Lung microvascular endothelial cell (primary cell): ENCODE measurements around the gene PHF24. TPM values are rescaled to one million over a fixed set of nuclear protein-coding genes. Genes with fewer than 3 reads are reported as not detected.
"Not testable (repeated sequence)": the region's sequence is repeated elsewhere in the genome, so short reads cannot be mapped to it uniquely, and the experiment has no call there.

Experiments used
- DNase-seq, 2 donors: peaks; one replicate each; pipeline versions ENCODE4 v3.0.0 to v3.0.0-alpha.2; 2010; ENCODE audit warnings: low read depth in 2 of 2
- total RNA-seq: library from RNA; depleted of rRNA; stranded (reverse); fragments of >200 nt; gene quantifications from 2 replicates; pipeline ENCODE4 v1.2.1, GENCODE V29; 2014

Gene PHF24
- not detected in 2 replicates for total RNA-seq

DNA sequence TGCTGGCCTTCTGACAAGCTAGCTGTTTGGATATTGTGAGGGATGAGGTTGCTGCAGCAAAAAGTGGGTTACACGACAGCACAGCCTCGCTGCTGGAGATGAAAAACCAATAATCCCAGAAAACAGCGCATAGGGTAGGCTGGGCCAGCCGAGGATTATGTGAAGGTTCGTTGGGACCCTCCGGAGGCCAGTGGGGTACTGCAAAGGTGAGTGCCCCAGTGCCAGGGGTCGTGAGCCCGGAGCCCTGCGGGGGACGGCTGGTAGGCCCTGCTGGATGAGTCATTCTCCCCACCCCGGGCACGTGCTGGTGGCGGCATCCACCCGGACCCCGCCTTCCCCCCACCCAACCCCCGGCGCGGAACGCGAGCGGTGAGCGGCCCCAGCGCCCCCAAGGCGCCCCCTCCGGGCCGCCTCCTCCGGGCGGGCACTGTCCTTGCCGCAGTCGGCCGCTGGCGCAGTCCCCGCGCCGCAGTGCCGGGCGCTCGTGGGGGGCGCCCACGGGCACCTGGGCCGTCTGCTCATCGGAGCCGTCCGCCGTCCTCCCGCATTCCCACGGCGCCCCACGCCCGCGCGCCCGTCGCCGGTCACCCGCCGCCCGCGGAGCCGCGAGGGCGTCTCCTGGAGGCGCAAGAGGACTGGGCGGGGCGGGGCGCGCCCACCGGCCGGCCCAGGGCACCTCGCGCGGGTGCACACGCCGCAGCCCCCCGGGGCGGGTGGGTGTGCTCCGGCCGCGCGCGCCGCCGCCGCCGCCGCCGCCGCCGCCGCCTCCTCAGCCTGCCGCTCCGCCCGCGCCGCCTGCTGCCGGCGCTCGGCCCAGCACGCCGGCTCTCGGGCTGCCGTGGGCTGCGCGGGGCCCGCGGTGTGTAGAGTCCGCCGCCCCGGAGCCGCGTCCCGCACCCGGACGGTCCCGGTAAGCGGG lies at the start of gene PHF24:
Gene PHF24 (plus strand): TSS at position 794 of the 919 bp plus-strand sequence. CDS start 13,014 bp downstream, outside the sequence.
- DNase-seq, result peak; percentile 6 to 20

- DNase-seq, result no peak
Measured at GRCh38 chr9:34927061-34927460, 31.0 kb upstream of the PHF24 start.

DNA sequence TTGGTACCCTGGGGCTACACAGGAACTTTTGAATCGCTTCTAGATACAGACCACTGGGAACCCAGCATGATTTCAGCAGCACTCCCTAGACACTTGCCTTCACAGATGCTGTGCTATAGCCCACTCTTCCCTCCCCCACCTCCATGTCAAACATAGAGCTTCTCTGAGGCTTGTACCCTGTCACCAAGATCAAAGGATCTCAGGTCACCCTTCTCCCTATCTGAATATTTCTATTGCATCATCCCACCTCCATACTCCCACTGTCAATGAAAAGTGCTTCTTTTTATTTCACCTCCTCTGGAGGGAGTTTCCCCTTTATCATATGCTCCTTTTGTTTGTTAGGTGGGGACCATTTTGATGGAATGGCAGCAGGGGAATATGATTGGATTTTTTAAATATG lies 29.2 kb upstream of the PHF24 start:
- DNase-seq, result no peak

GRCh38 chr9:34929506-34930102 lies 28.5 kb upstream of the PHF24 start:
- peak; percentile 34 to 52 for DNase-seq

- DNase-seq, result not testable (repeated sequence)
Measured at GRCh38 chr9:34939989-34940388, 18.1 kb upstream of the PHF24 start.

GRCh38 chr9:34948451-34948850 lies 9.6 kb upstream of the PHF24 start:
- DNase-seq, result no peak

DNA sequence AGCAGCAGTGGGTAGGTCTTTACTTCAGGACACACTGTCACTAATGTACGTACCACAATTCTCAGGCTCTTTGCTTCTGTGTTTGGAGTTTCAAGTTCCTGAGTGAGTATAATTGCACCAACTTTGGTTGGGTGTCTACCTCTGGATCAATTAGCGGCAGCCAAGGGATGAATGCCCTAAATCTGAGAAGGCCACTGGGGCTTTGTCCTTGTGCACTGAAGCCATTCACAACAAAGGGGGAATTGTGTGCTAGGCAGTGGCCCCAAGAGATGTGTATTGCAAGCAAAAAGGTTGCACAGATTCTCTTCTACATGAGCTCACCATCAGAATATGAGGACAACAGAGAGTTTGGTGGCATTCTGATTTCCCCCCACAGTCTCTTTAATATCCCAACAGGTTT lies 3.9 kb upstream of the PHF24 start:
- no peak for DNase-seq

DNA sequence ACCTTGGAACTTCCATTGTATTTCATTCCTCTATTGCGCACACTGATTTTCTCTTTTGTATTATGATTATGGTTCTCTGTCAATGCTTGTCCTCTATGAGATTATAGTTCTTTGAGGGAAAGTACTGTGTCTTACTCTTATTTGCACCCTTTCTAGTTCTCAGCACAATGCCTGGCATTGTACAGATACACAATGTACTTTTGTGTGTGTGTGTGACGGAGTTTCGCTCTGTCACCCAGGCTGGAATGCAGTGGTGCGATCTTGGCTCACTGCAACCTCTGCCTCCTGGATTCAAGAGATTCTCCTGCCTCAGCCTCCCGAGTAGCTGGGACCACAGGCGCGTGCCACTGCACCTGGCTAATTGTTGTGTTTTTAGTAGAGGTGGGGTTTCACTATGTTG lies 2.0 kb upstream of the PHF24 start:
- DNase-seq, result not testable (repeated sequence)

GRCh38 chr9:34956648-34957047 lies 1.4 kb upstream of the PHF24 start:
- DNase-seq, result no peak

GRCh38 chr9:34958411-34958982 lies 412 bp downstream of the PHF24 start:
- DNase-seq, result no peak

- no peak for DNase-seq
Measured at GRCh38 chr9:34959461-34959860, 1.4 kb downstream of the PHF24 start.

DNA sequence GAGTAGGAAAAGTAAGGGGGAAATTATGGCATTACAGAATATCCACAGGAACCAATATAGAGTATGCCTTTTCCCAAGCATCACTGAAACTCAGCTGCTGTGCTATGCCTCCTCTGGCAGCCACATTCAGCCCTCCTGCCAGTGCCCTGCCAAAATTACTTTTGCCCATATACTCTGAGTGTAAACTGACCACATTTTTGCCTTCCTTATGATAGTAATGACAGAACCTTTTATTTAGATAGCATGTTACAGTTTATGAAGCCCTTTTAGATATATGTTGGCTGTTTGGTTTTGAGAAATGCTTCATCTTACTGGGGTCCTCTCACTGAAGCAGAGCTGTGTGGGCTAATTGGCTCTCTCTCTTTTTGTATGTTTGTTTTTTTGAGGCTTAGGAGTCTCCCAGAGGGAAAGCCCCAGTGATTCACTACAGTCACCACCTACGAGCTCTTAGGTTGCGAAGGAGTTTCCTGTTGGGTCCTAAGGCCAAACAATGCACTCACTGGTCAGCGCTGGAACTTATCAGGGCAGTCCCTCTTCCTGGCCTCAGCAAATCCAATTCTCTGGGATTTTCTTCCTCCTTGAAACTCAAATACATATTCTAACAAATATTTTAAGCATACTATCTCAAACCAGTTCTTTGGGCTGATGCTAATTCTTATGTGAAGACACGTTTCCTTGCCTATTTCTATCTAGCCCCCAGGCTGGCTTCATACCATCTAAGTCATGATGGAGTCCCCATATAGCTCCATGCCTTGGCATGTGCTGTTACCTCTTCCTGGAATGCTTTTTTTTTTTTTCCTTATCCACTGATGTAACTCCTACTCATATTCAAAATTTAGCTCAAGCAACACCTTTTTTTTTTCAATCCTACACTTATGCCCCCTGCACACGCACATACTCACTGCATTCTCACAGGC lies 3.7 kb downstream of the PHF24 start:
- peak in 1 of 2 donors; percentile 62 for DNase-seq

- no peak for DNase-seq
Measured at GRCh38 chr9:34962546-34962945, 4.5 kb downstream of the PHF24 start.

GRCh38 chr9:34963552-34963951 lies 5.5 kb downstream of the PHF24 start:
- no peak for DNase-seq

DNA sequence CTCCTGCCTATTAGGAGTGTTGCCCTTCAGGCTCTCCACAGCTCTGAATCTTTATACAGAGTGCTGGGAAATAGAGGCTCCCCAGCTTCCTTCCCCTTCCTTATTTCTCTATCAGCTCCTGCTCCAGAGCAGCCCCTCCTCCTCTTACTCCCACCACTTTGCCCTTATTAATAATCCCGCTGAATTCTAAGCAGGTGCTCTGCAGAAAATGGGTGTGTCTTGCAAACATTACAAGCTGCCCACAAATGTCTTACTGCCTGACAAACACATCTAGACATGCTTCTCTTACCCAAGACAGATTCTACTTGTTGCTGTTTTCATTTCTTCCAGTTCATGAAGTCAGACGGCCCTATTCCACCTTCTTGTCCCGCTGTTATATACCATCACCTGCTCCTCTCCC lies 6.4 kb downstream of the PHF24 start:
- DNase-seq, result no peak

DNA sequence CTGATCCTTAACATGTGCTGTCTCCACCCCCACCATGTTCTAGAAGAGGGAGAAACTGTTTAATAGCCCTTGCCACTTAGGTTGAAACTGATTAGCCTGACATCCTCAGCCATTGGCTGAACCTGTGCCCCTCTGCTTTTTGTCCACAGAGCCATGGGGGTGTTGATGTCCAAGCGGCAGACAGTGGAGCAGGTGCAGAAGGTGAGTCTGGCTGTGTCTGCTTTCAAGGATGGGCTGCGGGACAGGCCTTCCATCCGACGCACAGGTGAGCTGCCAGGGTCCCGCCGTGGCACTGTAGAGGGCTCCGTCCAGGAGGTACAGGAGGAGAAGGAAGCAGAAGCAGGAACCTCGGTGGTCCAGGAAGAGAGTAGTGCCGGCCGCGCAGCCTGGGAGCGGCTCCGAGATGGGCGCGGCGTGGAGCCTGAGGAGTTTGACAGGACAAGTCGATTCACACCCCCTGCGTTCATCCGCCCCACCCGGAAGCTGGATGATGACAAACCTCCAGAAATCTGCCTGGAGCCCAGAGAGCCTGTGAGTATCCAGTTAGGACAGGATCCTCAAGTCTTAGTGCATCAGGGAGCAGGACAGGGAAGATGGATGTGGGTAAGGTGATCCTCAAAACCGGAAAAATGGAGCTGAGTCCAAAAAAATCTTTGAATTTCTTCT lies 13.2 kb downstream of the PHF24 start:
- no peak for DNase-seq

GRCh38 chr9:34974664-34975063 lies 16.6 kb downstream of the PHF24 start:
- DNase-seq, result no peak

GRCh38 chr9:34976441-34976840 lies 18.4 kb downstream of the PHF24 start:
- DNase-seq, result no peak

- DNase-seq, result no peak
Measured at GRCh38 chr9:34976992-34977391, 18.9 kb downstream of the PHF24 start.

DNA sequence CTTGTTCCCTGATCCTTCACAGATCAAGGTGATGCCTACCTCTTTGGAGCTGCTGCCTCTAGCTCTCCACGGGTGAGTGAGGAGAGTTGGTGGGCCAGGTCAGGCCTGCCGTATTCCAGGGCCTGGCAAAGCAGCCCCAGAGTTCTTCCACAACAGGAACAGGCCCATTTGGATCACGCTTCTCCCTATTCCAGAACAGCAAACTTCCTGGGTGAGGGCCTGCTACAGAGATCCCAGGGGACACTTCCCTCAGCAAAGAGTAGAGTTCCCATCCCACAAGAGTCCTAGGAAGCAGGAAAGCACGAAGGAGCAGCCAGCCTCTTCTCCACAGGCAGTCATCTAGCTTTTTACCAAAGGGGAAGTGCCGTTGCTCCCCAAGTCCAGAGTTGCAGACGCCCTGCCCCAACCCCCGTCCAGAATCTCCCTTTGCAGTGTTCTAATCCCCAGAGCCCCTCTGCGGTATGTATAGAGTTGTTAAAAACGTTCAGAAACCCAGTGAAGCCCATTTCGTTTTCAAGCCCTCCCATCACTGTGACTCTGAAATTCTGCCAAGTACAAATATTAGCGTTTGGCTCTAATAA lies 22.2 kb downstream of the PHF24 start:
- no peak for DNase-seq

DNA sequence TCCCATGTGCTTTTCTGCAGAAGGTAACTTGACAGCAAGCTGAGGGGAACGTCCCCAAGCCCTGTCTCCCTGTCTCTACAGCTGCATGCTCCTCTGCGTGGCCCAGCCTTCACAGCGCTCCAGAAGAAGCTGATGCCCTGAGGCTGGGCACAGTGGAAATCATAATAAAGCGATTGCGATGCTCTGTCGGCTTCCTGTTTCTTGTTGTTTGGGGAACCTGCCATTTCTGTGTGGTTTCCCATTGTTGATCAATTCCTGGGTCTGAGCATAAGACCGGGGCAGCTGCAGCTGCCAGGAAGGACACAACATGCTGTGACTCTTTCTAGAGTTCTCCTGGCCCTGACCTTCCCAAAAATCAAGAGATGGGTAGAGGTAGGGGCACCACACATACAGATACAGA lies 24.3 kb downstream of the PHF24 start:
- DNase-seq, result no peak
